Fibroblast of skin of abdomen (primary cell): ENCODE results near the gene TOPBP1.

Experiments used
- DNase-seq: peaks from one replicate; pipeline ENCODE4 v3.0.0-alpha.2; 2013

Gene TOPBP1

GRCh38 chr3:133607816-133608215 is 53.9 kb downstream of the TOPBP1 start:
- no peak for DNase-seq

GRCh38 chr3:133606902-133607301 is 54.8 kb downstream of the TOPBP1 start:
- no peak for DNase-seq

DNA sequence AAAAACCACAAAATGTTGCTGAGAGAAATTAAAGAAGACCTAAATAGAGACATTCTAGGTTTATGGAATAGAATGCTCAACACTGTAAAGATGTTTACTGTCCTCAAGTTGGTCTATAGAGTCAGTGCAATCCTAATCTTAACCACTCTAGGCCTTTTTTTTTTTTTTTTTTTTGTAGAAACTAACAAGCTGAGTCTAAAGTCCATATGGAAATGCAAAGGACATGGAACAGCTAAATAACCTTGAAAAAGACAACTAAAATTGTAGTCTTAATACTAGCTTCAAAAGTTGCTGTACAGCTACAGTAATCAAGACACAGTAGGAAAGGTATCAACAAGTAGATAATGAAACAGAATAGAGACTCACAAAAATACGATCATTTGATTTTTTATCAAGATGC is 55.4 kb downstream of the TOPBP1 start:
- no peak for DNase-seq

DNA sequence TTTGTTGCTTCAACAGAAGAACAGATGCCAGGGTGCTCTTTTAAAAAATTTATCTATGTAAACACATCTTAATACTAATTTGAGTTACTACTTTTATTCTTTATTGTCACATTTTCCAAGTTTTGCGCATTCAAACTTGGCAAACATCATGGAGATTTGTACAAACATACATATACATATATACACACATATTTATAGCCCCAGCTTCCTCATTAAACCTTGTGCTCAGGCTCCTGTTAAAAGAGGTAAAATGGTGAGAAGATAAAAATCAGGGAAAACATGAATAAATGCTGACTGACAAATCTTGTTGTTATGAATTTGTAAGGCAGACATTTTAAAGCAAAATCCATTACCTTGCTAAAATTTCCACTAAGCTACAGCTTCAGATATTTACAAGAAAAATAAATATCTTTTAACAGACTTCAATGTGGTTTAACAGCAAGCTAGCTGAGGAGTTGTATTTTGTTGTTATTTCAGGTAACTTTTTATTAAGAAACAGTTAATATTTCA is 61.1 kb downstream of the TOPBP1 start:
- DNase-seq: no peak

DNA sequence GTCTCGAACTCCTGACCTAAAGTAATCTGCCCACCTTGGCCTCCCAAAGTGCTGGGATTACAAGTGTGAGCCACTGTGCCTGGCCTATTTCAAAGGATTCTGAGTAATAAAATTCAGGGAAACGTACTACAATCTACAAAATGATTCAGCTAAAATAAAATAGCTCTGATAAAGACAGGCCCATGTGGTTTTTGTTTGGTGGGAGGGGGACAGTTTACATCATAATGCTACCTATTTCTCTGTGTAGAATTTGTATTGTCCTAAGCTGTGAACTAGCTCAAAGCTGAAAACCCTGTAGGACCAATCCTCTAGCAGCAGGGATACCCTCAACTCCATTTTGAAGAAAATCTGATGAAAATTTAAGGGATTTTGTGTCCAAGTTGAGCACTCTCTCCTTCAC is 62.5 kb downstream of the TOPBP1 start:
- DNase-seq: no peak

- no peak for DNase-seq
Observed at GRCh38 chr3:133598405-133598804, 63.3 kb downstream of the TOPBP1 start.

DNA sequence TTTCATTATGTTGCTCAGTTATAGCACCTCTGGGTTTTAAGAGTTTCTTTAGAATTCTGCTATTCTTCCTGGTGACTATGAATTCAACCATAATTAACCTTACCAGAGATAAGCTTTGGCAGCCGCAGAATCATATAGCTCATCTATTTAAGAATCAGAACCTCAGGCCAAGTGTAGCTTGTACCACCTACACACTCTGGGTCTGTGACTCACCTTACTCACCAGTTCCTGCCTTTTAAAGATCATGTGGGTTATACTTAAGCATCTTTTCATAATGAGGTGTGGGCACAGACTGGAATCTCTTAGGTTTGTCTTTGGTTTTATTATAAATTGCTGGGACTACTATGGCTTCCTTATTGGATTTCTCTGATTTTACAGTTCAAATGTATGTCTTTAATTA is 66.4 kb downstream of the TOPBP1 start:
- DNase-seq: peak; percentile 21

- DNase-seq: no peak
Observed at GRCh38 chr3:133593243-133593642, 68.5 kb downstream of the TOPBP1 start.

DNA sequence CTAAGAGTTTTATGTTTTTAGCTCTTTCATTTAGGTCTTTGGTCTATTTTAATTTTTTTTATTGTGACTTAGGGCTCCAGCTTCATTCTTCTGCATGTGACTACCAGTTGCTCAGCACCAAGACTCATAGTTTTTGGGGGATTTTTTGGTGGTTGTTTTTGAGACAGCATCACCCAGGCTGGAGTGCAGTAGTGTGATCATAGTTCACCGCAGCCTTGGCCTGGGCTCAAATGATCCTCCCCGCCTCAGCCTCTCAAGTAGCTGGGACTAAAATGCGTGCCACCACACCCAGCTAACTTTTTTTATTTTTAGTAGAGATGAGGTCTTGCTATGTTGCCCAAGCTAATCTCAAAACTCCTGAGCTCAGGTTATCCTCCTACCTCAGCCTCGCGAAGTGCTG is 68.9 kb downstream of the TOPBP1 start:
- DNase-seq: no peak

GRCh38 chr3:133591271-133591742 is 70.4 kb downstream of the TOPBP1 start:
- DNase-seq: peak; percentile 72

- no peak for DNase-seq
Observed at GRCh38 chr3:133589503-133589902, 72.2 kb downstream of the TOPBP1 start.

DNA sequence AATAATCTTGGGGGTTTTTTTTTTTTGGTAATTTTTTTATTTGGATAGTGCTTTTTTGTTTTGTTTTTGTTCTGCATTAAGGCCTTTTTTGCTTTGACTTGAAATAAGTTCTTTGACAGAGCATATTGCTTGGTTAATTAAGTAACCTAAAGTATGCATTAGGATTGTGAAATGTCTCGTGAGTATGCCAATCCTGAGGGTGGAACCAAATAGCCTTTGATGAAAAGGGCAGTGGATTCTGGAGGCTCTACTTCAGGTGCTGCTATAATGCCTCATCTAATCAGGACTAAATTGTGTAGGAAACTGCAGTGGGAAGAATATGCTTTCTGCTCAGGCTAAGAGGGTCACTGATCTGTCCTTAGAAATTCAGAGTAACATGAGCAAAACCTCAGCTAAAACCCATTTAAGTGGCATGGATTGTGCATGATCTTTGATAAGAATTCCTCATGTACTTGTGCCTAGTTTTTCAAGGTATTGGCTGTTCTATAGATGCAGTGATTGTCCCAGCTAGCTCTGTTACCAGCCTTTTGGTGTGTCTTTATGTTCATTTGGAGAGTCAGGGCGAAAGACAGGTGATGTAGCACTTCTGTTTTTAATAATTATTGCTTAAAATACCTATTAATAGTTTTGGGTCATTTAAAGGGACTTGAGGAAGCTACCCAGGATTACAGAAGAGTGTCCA is 72.8 kb downstream of the TOPBP1 start:
- DNase-seq: no peak

DNA sequence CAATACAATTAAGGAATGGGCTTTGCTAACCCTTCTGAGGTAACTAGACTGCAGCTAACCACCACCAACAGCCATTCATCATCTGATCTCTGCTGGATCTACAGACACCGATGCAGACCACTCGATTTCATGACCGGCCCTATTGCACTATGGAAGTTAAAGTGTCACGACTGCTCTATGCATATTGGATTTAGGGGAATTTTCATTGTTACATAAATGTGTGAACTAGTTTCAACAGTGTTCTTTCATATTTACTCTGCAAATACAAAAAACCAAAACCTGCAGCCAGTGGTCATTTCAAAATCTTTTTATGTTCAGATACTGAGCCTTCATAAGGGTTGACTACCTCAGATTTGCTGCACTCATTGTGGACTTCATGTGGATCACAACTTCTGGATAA is 73.7 kb downstream of the TOPBP1 start:
- no peak for DNase-seq

DNA sequence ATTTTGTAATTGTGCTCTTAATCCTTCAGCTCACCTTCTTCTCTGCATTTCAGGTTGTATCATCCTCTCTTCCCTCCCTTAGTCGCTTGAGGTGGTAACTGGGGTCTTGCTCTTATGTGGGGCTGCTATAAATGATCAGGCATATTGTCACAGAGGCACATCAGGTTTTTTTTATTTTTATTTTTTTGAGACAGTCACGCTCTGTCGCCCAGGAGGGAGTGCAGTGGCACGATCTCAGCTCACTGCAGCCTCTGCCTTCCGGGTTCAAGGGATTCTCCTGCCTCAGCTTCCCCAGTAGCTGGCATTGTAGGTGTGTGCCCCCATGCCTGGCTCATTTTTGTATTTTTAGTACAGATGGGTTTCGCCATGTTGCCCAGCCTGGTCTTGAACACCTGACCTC is 78.3 kb downstream of the TOPBP1 start:
- DNase-seq: no peak

- DNase-seq: peak; percentile 53
Observed at GRCh38 chr3:133578548-133579191, 83.1 kb downstream of the TOPBP1 start.

DNA sequence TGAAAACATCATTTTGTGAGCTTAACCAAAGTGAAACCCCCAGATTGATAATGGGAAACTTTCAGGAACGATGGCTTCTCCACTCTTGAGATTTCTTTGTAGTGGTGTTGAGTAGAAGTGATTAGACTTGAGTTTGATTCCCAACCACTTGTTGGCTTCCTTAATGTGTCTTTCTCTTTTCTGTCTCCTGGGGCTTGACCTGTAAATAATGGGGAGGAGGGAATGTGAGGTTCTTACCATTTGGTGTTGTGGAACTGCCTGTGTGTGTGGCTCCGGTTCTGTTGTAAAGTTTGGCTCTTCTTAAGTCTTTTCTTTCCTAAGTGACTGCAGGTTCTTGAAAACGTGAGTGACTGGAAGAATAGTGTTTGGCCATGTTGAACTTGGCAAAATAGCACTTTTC is 85.6 kb downstream of the TOPBP1 start:
- DNase-seq: no peak

- DNase-seq: no peak
Observed at GRCh38 chr3:133575086-133575485, 86.7 kb downstream of the TOPBP1 start.

GRCh38 chr3:133574260-133574881 is 87.4 kb downstream of the TOPBP1 start:
- peak; percentile 57 for DNase-seq

- no peak for DNase-seq
Observed at GRCh38 chr3:133573629-133574194, 88.0 kb downstream of the TOPBP1 start, which contains the start of gene CDV3. Gene CDV3 (plus strand): TSS chr3:133573686. CDS start chr3:133574045, 359 bp downstream.

DNA sequence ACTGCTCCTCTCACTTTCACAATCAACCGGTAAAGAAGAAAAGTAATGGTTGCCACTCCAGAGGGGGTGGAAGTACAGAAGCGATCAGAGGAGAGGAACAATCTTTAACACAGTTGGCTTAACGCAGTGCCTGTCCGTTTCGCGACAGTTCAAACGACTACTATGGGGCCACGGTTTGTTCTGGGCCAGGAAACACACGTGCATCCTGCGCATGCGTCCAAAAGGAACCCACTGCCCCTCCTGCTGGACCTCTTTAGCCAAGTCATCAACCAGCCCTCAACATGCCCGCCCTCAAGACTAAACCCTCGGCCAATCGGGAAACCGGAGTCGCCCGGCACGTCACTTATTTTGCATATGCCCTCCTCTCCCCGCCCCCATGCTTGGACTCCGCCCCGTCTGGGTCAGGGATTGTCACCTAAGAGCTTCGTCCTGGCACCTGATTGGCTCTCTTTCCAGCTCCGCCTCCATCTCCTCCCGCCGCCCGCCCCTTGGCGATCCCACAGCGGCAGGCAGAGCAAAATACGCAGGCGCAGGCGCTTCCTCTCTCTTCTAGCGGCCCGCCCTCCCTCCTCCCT is 88.6 kb downstream of the TOPBP1 start:
- DNase-seq: peak; percentile 100

DNA sequence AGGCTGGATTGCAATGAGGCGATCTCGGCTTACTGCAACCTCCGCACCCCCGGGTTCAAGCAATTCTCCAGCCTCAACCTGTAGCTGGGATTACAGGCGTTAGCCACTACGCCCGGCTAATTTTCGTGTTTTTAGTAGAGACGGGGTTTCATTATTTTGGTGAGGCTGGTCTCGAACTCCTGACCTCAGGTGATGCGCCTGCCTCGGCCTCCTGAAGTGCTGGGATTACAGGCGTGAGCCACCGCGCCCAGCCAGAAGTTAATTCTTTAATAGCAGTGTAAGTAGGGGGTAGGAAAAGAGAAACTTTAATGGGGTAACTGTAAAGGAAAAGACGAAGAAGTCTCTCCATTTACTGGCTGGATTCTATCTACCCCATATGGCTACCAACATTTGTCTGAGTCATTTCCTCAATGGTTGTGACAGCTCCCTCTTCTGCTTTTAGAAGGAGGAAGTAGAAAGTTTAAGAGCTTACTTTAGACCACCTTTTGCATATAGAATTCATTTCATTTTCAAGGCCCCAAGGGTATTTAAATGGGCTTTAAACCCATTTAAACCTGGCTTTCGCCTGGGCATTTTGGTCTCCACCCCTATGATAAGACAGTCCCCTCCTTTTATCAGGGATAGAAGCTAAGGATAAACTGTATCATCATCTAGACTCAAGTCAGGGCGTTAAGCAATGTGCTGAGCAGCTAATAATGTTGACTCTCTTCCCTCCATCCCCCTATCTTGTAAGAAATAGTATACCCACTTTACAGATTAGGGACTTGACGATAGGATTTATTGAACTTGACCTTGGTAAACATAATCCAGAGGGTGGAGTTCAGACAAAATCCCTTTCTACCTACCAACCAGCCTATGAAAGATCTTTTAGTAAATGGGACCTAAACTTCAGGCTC is 89.3 kb downstream of the TOPBP1 start:
- DNase-seq: peak; percentile 52

DNA sequence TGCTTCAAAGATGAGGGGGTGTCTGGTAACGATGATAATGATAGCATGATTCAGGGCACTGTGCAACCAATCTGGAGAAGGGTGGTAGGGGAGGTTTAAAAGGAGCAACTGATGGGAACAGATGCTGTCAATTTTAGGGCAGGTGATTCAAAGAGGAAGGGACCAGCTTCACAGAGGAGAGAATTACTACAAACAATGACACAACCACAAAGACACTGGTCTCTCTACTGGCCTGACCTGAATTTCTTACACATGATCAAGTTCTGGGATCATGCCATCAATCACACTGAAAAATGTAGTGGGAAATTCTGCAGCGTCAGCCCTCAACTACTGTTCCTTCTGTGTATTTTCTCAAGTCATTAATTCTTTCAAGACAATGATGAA is 90.8 kb downstream of the TOPBP1 start:
- DNase-seq: peak; percentile 79
